Activated CD4-positive, alpha-beta memory T cell treated with anti-CD3 and anti-CD28 coated beads for 36 hours (primary cell): ENCODE data around the gene CLPTM1L. TPM values are rescaled to one million over a fixed set of nuclear protein-coding genes. Genes with fewer than 3 reads are reported as not detected.

Experiments used
- CTCF ChIA-PET: fragments of 350-600 bp; sonication (Branson Sonifier 250); formaldehyde crosslinking; loops from one replicate; lab custom pipeline; 2021; ENCODE audit warnings: antibody characterized with exemption, inconsistent platforms; lab: Charles Lee
- POLR2A ChIA-PET: fragments of 350-600 bp; sonication (Branson Sonifier 250); formaldehyde crosslinking; loops from one replicate; lab custom pipeline; 2021; ENCODE audit warnings: antibody characterized with exemption; lab: Charles Lee
- DNase-seq: peaks from one replicate; pipeline ENCODE4 v3.0.0-alpha.2; 2020
- H3K27ac Mint-ChIP-seq: one replicate; pipeline ENCODE4 v1.8.0; 2021; ENCODE audit warnings: mixed read lengths
- H3K27me3 Mint-ChIP-seq: one replicate; pipeline ENCODE4 v1.8.0; 2021; ENCODE audit warnings: mixed read lengths
- H3K36me3 Mint-ChIP-seq: one replicate; pipeline ENCODE4 v1.8.0; 2021; ENCODE audit warnings: mixed read lengths
- H3K4me1 Mint-ChIP-seq: one replicate; pipeline ENCODE4 v1.8.0; 2021; ENCODE audit warnings: low read depth, mixed read lengths
- H3K4me3 Mint-ChIP-seq: one replicate; pipeline ENCODE4 v1.8.0; 2021; ENCODE audit warnings: mild to moderate bottlenecking, mixed read lengths
- H3K9me3 Mint-ChIP-seq: one replicate; pipeline ENCODE4 v1.8.0; 2021; ENCODE audit warnings: mixed read lengths
- intact Hi-C: fragments of 100-400 bp; cut with micrococcal nuclease; formaldehyde crosslinking; loops from one replicate; pipeline ENCODE4 v1.15.1; 2023
- total RNA-seq, 2 experiments: library from RNA; stranded (reverse); gene quantifications; one replicate each; pipeline ENCODE4 v1.2.3, GENCODE V29; 2021

The CLPTM1L gene
- total RNA-seq, 2 experiments from 2014 or later, result 70.1 to 72.9 TPM

GRCh38 chr5:1321576-1321975, 23.3 kb downstream of the CLPTM1L start:
- DNase-seq, result no peak
- CTCF ChIA-PET, result no interaction called here
- H3K4me1 Mint-ChIP-seq, result peaks cover 8% of the 10 kb centered on the region
- peaks cover 29% of the 10 kb centered on the region for H3K36me3 Mint-ChIP-seq
- no peak overlapping the region for H3K27ac Mint-ChIP-seq
- no peak overlapping the region for H3K4me3 Mint-ChIP-seq
- POLR2A ChIA-PET, result no interaction called here
- H3K27me3 Mint-ChIP-seq, result no peaks in the 10 kb centered on the region
- H3K9me3 Mint-ChIP-seq, result no peaks in the 10 kb centered on the region
- intact Hi-C loops, result no loop called here

DNA sequence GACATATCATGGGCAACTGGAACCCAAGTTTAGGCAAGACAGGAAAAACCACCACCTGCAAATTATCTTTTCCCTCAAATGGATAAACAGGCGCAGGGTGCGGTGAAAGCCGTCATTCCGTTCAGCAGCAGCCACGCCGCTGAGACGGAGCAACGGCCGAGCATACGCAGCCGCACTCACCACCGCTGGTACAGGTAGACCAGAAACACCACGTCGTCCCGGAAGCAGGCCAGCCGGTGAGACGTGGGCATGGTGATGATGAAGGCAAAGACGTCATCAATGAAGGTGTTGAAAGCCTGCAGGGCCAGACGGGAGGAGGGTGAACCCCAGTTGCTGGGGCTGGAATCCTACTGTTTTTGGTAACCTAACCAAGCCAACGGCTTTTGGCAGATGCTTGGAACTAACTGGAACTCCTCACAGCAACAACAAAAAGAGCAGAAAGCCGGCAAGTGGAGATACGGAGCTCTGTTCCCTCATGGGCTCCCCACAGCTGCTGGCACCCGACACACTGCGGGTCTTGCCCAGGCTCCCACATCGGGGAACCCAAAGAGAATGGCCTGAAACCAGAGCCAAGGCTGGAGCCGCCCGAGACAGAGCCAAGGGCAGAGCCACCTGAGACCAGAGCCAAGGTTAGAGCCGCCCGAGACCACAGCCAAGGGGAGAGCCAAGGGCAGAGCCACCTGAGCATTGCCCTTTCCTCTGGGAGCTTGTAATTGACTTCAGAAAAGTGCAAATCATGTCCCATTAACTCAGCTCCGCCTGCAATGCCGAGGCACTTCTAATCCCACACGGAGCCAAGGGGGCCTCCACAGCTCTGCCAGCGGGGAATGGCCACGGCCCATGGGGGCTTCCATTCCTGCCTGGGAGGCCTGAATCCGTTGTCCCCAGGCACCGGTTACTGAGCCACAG, 24.2 kb downstream of the CLPTM1L start:
- Mint-ChIP-seq H3K36me3 (peaks cover 24% of the 10 kb centered on the region), H3K27ac (no peak overlapping the region), H3K9me3 (no peaks in the 10 kb centered on the region), H3K4me1 (peaks cover 17% of the 10 kb centered on the region), H3K4me3 (no peak overlapping the region), H3K27me3 (no peaks in the 10 kb centered on the region)
- intact Hi-C loops, result no loop called here
- POLR2A ChIA-PET, result no interaction called here
- no peak for DNase-seq
- CTCF ChIA-PET, result no interaction called here

DNA sequence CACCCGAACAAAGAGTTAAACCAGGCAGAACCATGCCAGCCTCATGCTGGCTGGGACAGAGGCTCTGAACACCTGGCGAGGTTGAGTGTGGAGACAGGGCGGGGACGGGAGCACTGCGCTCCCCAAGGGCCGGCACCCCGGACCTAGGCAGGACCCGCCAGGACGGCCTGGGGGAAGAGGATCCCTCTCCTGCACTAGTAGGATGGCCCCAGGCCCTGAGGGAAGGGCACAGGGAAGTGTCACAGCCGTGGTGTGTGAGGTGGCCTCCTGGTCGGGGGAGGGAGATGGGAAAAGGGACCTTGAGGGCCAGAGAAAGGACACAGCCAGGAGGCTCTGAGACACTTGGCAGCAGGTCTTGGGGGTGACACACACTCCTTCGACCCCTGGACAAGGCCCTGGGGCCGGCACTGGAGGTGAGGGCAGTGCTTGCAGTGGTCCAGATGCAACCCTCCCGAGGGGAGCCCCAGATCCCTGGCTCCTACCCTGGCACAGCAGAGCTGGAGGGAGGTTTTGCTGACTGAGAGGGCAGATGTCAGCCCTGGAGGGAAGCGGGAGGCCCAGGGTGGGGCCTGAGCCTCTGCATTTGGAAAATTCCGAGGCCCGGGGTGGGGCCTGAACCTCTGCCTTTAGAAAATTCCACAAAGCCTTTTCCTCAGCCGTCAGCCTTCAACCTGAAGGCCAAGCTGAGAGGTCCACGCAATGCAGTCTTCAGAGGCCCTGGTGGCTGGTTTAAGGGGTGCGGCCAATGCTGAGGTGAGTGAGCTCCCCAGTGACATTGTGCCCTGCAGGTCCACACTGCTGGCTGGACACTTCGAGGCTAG, 25.3 kb downstream of the CLPTM1L start:
- Mint-ChIP-seq H3K36me3 (peaks cover 24% of the 10 kb centered on the region), H3K27ac (no peak overlapping the region), H3K9me3 (no peaks in the 10 kb centered on the region), H3K4me1 (peaks cover 28% of the 10 kb centered on the region), H3K27me3 (no peaks in the 10 kb centered on the region), H3K4me3 (no peak overlapping the region)
- ChIA-PET CTCF (interaction anchor here (1.4 kb wide), 1 partner anchor 9 kb away, joined by 4 read pairs; no protein-coding TSS in a partner anchor), POLR2A (interaction anchor here (0.7 kb wide), 1 partner anchor 215 kb away, joined by 3 read pairs; no protein-coding TSS in a partner anchor)
- intact Hi-C loops, result loop anchor here (5.0 kb wide), 2 partner anchors 168 to 473 kb away; no protein-coding TSS in a partner anchor
- DNase-seq, result no peak

- no peak overlapping the region for H3K27ac Mint-ChIP-seq
- H3K9me3 Mint-ChIP-seq, result no peaks in the 10 kb centered on the region
- intact Hi-C loops, result loop anchor here (5.0 kb wide), 2 partner anchors 169 to 474 kb away; no protein-coding TSS in a partner anchor
- H3K36me3 Mint-ChIP-seq, result peaks cover 24% of the 10 kb centered on the region
- H3K4me3 Mint-ChIP-seq, result no peak overlapping the region
- no peaks in the 10 kb centered on the region for H3K27me3 Mint-ChIP-seq
- ChIA-PET CTCF (interaction anchor here (0.7 to 1.4 kb wide), 2 partner anchors 9 to 15 kb away, joined by 3 to 4 read pairs; no protein-coding TSS in a partner anchor), POLR2A (interaction anchor here (0.7 to 0.9 kb wide), 2 partner anchors 25 to 216 kb away, joined by 3 to 4 read pairs; no protein-coding TSS in a partner anchor)
- peaks cover 37% of the 10 kb centered on the region for H3K4me1 Mint-ChIP-seq
- no peak for DNase-seq
These were observed 26.1 kb downstream of the CLPTM1L start for GRCh38 chr5:1318659-1319251.

DNA sequence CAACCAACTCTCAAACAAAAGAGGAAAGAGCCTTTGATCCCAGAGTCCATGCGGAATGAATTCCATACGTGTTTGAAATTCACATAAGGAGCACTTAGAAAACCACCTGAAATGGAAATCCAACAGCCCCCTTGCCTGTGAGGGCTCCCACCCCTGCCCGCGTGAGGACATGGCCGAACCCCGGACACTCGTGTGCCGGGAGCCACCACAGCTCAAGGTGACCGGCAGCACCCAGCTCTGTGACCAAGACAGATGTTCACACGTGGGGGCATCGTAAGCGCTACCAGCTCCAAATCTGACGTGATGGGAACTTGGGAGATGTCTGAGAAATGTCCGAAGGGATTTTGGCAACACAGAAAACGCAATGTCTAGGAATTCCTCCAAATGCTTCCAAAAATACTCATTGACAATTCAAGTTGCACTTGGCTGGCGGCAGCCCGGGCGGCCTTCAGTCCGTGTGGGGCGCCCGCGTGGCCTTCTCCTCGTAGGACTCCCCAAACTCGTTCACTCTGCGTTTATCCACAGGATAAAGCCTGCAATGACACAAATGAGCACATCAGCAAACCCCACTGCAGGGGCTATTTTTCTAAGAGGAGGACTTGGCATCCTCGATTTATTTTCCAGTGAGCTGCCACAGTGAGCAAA, 26.9 kb downstream of the CLPTM1L start:
- no peaks in the 10 kb centered on the region for H3K27me3 Mint-ChIP-seq
- H3K4me1 Mint-ChIP-seq, result peaks cover 44% of the 10 kb centered on the region
- no peak overlapping the region for H3K4me3 Mint-ChIP-seq
- CTCF ChIA-PET, result interaction anchor here (0.9 to 1.4 kb wide), 2 partner anchors 10 to 27 kb away, joined by 3 to 4 read pairs; partner anchors contain the start of gene CLPTM1L
- intact Hi-C loops, result loop anchor here (5.0 kb wide), 2 partner anchors 169 to 474 kb away; no protein-coding TSS in a partner anchor
- POLR2A ChIA-PET, result interaction anchor here (0.6 to 0.9 kb wide), 2 partner anchors 25 to 26 kb away, joined by 3 to 4 read pairs; no protein-coding TSS in a partner anchor
- H3K36me3 Mint-ChIP-seq, result peaks cover 24% of the 10 kb centered on the region
- DNase-seq, result no peak
- H3K27ac Mint-ChIP-seq, result no peak overlapping the region
- no peaks in the 10 kb centered on the region for H3K9me3 Mint-ChIP-seq

DNA sequence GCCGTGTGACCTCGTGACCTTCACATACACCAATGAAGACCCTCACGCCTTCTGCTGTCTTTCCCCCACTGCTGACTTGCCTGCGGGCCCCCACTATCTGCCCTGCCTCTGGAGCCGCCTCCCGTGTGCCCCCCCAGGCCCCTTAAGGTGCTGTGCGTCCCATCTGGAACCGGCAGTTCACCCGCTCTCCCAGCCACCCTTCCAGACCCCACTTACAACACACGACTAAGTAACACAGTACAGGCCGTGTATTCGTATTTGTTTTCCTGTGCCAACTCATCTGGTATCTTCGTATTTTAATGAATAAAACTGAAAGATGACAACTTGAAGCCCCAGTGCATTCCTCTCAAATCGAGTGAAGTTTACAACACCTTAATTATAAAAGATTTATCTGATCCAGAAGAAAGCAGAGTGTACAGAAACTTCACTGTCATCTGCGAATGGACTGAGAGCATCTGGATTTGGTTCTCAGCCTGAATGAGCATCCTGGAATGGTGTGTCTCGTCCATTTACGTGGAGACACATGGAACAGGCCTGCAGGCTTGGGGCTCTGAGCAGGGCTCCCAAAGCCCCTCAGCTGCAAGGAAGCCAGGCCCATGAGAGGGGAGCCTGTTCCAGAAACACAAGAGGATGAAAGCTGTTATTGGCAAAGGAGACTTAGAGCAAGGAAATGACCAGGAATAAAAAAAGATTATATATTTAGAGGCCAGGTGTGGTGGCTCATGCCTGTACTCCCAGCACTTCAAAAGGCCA, 28.1 kb downstream of the CLPTM1L start:
- intact Hi-C loops, result loop anchor here (5.0 kb wide), 2 partner anchors 171 to 476 kb away; no protein-coding TSS in a partner anchor
- Mint-ChIP-seq H3K27me3 (no peaks in the 10 kb centered on the region), H3K4me3 (peak overlapping the region; percentile 53), H3K36me3 (peaks cover 22% of the 10 kb centered on the region), H3K27ac (peak overlapping the region; percentile 89), H3K9me3 (peaks cover 2% of the 10 kb centered on the region), H3K4me1 (peaks cover 56% of the 10 kb centered on the region)
- ChIA-PET CTCF (interaction anchor here (0.6 to 0.9 kb wide), 2 partner anchors 28 to 870 kb away, joined by 3 read pairs; partner anchors contain the start of gene CLPTM1L), POLR2A (interaction anchor here (0.8 to 1.7 kb wide), 3 partner anchors 22 to 27 kb away, joined by 3 to 6 read pairs (median 3); partner anchors contain the start of gene TERT)
- no peak for DNase-seq

DNA sequence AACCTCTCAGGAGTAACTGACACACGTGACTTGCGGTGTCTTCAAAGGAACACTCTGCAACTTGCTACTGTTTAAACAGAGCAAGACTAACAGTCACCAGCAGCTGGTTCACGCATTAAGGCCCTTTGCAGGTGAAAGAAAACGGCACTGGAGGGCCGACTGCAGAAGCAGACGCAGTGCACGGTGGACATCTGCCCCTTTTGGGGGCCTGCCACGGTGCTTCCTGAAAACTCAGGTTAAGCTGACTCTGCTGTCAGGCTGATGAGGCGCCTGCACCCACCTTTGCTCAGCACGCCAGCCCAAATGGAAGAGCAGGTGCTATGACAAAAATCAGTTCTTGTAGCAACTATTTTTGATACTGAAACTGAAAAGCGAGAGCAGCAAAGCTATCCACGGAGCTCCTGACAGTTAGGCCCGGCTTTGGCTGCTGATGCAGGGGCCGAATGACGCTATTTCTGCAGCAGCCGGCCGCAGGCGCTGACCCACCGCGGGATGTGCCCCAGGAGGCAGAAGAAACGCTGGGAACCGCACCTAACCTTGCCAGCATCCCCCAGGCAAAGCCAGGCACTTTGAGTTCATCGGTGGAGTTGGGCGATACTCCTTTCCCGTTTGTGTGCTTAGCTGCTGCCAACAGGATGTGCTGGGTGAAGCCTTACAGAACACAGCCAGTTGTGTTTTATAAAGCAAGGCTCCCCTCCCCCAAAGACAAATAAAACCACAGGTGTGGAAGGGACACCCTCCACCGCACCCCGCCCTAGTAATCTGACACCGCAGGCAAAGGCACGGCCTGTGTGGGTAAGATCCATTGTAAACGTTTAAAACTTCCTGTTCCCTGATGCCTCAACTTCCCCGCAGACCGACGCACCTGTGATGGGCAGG, 29.0 kb downstream of the CLPTM1L start:
- Mint-ChIP-seq H3K4me3 (peak overlapping the region; percentile 53), H3K9me3 (peaks cover 9% of the 10 kb centered on the region), H3K27me3 (no peaks in the 10 kb centered on the region), H3K4me1 (peaks cover 57% of the 10 kb centered on the region), H3K36me3 (peaks cover 16% of the 10 kb centered on the region), H3K27ac (peak overlapping the region; percentile 89)
- intact Hi-C loops, result loop anchor here (2.0 to 5.0 kb wide), 3 partner anchors 29 to 476 kb away; partner anchors contain the start of gene CLPTM1L
- POLR2A ChIA-PET, result interaction anchor here (0.8 to 1.7 kb wide), 4 partner anchors 10 to 28 kb away, joined by 3 to 7 read pairs (median 4); partner anchors contain the start of gene TERT
- DNase-seq, result peak; percentile 70
- CTCF ChIA-PET, result interaction anchor here (0.6 to 1.2 kb wide), 3 partner anchors 29 to 870 kb away, joined by 3 to 5 read pairs (median 3); partner anchors contain the start of gene CLPTM1L

DNA sequence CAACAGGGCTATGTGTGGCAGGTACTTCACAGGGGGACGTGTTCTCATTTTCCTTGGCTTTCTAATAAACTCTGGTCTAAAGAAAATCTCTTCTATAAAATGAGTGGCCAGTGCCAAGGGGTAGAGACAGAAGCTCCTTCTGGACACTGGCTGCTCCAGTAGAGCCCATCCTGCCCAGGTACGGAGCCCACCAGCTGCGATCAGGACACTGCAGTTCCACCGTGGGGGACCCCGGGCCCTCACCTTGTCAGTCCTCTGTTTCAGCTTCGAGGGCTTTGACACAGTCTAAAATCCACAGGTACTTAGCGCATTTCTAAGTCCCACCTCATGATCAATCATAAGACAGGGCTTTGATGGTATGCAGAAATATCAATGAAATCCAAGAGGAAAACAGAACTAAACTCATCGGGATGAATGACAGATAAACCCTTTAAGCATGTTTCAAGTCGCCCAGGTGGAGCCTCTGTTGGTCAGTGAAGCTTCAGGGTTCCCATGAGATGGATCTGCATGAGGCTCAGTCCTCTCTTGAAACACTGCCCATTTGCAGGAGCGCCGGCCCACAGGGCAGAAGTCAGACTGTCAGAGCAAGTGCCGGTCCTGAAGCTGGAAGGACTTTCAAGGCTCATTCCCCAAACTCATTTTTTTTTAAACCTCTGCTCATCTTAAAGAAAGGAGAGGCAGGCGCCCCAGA, 29.7 kb downstream of the CLPTM1L start:
- intact Hi-C loops, result loop anchor here (2.0 to 5.0 kb wide), 3 partner anchors 30 to 477 kb away; partner anchors contain the start of gene CLPTM1L
- H3K4me1 Mint-ChIP-seq, result peaks cover 57% of the 10 kb centered on the region
- peaks cover 15% of the 10 kb centered on the region for H3K9me3 Mint-ChIP-seq
- peak overlapping the region; percentile 53 for H3K4me3 Mint-ChIP-seq
- POLR2A ChIA-PET, result interaction anchor here (0.9 to 1.7 kb wide), 2 partner anchors 11 to 20 kb away, joined by 6 to 7 read pairs; partner anchors contain the start of gene TERT
- H3K27ac Mint-ChIP-seq, result peak overlapping the region; percentile 89
- DNase-seq, result no peak
- no peaks in the 10 kb centered on the region for H3K27me3 Mint-ChIP-seq
- H3K36me3 Mint-ChIP-seq, result peaks cover 15% of the 10 kb centered on the region
- CTCF ChIA-PET, result interaction anchor here (0.9 to 1.2 kb wide), 2 partner anchors 29 to 65 kb away, joined by 3 to 5 read pairs; partner anchors contain the start of gene CLPTM1L

DNA sequence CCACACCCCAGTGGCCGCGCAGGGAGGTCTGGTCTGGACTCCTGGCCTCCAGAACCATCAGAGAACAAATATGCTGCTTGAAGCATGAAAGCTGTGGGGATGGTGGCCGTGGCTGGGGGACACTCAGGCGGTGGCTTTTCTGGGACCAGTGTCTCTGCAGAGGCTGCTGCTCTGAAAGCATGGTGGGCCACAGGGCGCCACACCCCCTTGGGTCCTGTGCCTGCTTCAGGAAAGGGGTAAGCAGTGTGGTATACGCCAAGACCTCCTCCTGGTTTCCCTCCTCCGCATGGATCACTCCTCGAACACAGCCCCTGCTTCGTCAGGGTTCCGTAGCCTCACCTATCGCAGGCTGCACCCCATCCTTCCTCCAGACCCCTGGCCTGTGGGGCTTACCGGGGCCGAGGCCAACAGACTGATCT, 30.3 kb downstream of the CLPTM1L start:
- Mint-ChIP-seq H3K4me3 (no peak overlapping the region), H3K9me3 (peaks cover 17% of the 10 kb centered on the region)
- CTCF ChIA-PET, result no interaction called here

More for the DNA sequence above, 30.3 kb downstream of the CLPTM1L start:
- H3K4me1 Mint-ChIP-seq, result peaks cover 57% of the 10 kb centered on the region
- H3K36me3 Mint-ChIP-seq, result peaks cover 13% of the 10 kb centered on the region
- DNase-seq, result no peak
- no peaks in the 10 kb centered on the region for H3K27me3 Mint-ChIP-seq
- intact Hi-C loops, result loop anchor here (2.0 kb wide), 1 partner anchor 30 kb away; the partner anchor contains the start of gene CLPTM1L
- POLR2A ChIA-PET, result no interaction called here
- H3K27ac Mint-ChIP-seq, result no peak overlapping the region
